Stimulated activated CD8-positive, alpha-beta memory T cell treated with anti-CD3 and anti-CD28 coated beads, Interleukin-2, amount 100 ng/mL, for 1 hour (primary cell): ENCODE data around the gene RNF223.
"Not testable (repeated sequence)": the region's sequence is repeated elsewhere in the genome, so short reads cannot be mapped to it uniquely, and the experiment has no call there.

ENCODE experiments used
- DNase-seq, 2 donors: peaks; one replicate each; pipeline ENCODE4 v3.0.0-alpha.2; 2020; ENCODE audit warnings: low read depth in 2 of 2

The RNF223 gene

DNA sequence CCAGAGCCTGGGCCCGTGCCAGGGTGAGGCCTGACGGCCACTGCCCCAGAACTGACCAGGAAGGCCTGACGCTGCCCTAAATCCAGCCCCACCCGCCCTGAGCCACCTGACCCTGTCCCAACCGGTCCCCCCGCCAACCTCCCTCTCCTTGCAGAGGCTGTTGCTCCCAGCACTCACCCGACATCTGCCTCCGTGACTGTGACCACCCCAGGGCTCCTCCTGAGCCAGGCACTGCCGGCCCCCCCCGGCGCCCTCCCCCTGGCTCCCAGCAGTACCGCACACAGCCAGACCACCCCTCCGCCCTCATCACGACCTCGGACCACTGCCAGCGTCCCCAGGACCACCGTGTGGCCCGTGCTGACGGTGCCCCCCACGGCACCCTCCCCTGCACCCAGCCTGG, 27.9 kb downstream of the RNF223 start:
- no peak for DNase-seq

DNA sequence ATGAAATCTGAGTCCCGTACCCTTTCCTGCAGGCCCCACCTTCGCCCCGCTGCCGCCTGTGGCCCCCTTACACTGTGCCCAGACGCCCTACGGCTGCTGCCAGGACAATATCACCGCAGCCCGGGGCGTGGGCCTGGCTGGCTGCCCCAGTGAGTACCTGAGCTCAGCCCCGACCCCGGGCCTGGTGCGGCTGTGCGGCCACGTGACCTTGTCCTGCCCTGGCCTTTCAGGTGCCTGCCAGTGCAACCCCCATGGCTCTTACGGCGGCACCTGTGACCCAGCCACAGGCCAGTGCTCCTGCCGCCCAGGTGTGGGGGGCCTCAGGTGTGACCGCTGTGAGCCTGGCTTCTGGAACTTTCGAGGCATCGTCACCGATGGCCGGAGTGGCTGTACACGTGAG, 29.0 kb downstream of the RNF223 start:
- DNase-seq, result no peak

DNA sequence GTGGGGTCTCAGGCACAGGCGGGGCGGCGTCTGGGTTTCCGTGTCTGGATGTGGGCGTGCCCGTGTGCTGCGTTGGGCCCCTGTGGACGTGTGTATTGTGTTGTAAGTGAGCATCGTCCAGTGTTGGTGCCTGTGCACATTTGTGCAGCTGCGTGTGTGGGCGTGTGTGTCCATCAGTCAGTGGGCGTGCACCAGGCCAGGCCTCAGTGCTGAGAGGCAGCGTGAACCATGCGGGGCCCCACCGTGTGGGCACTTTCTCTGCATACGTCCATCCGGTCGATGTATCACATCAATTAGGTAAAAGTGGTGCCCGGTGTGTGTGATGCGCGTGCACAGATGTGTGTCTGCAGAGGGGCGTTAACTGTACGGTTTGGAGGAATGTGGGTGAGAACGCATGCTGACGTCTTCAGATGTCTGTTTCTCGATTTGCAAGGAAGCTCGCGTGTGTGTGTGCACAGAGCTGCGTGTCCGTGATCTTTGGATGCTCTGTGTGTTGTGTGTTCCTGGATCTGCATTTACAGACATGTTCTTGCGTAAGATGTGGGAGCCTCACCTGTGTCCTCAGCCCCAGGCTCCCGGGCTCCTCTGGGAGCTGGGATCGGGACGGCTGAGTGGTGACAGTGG, 29.5 kb downstream of the RNF223 start:
- no peak for DNase-seq

DNA sequence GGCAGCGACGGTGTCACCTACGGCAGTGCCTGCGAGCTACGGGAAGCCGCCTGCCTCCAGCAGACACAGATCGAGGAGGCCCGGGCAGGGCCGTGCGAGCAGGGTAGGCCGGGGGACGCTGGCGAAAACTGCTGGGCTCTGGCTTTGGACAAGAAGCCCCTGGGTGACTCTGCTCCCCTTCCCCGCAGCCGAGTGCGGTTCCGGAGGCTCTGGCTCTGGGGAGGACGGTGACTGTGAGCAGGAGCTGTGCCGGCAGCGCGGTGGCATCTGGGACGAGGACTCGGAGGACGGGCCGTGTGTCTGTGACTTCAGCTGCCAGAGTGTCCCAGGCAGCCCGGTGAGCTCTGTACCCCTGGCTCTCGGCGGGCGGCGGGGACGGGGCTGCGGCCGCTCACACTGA, 30.2 kb downstream of the RNF223 start:
- no peak for DNase-seq

DNA sequence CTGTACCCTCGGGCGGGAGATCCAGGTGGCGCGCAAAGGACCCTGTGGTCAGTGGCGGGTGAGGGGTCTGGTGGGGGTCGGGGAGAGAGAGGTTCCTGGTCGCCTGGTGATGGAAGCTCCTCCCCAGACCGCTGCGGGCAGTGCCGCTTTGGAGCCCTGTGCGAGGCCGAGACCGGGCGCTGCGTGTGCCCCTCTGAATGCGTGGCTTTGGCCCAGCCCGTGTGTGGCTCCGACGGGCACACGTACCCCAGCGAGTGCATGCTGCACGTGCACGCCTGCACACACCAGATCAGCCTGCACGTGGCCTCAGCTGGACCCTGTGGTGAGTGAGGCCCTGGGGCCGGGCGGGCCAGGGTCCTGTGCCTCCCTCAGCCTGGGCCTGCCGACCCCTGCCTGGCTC, 30.7 kb downstream of the RNF223 start:
- no peak for DNase-seq

DNA sequence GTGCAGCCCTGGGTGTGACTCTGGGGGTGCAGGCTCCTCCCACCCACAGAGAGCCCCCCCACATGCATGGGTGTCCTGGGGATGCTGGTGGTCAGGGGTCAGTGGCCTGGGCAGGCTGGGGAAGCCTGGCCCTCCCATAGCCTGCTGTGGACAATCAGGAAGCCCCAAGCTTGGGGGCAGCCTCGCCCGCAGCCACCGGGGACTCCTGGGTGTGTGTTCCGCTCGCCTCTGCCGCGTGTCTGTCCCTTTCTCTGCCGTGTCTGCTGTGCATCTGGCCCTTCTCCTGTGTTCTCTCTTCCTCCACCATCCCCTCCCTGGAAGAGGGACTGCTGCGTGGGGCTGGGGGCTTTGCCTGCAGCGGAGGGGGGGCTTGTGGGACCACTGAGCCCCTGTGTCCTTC, 31.3 kb downstream of the RNF223 start:
- no peak for DNase-seq

DNA sequence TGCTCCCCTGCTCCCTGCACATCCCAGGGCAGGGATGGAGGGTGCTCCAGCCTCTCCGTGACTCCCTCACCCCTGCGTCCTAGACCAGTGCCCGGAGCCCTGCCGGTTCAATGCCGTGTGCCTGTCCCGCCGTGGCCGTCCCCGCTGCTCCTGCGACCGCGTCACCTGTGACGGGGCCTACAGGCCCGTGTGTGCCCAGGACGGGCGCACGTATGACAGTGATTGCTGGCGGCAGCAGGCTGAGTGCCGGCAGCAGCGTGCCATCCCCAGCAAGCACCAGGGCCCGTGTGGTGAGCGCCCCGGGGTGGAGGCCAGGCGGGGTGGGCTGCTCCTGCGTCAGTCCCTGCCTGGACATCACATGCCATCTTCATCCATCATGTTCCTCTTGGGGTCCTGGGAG, 32.2 kb downstream of the RNF223 start:
- DNase-seq, result no peak

DNA sequence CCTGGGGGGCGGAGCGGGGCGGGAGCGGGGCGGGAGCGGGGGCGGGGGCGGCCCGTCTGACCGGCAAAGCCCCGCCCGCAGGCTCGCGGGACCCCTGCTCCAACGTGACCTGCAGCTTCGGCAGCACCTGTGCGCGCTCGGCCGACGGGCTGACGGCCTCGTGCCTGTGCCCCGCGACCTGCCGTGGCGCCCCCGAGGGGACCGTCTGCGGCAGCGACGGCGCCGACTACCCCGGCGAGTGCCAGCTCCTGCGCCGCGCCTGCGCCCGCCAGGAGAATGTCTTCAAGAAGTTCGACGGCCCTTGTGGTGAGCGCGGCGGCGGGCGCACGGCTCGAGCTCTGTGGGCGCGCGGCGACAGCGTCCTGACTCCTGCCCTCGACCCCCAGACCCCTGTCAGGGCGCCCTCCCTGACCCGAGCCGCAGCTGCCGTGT, 33.0 kb downstream of the RNF223 start:
- DNase-seq, result no peak

DNA sequence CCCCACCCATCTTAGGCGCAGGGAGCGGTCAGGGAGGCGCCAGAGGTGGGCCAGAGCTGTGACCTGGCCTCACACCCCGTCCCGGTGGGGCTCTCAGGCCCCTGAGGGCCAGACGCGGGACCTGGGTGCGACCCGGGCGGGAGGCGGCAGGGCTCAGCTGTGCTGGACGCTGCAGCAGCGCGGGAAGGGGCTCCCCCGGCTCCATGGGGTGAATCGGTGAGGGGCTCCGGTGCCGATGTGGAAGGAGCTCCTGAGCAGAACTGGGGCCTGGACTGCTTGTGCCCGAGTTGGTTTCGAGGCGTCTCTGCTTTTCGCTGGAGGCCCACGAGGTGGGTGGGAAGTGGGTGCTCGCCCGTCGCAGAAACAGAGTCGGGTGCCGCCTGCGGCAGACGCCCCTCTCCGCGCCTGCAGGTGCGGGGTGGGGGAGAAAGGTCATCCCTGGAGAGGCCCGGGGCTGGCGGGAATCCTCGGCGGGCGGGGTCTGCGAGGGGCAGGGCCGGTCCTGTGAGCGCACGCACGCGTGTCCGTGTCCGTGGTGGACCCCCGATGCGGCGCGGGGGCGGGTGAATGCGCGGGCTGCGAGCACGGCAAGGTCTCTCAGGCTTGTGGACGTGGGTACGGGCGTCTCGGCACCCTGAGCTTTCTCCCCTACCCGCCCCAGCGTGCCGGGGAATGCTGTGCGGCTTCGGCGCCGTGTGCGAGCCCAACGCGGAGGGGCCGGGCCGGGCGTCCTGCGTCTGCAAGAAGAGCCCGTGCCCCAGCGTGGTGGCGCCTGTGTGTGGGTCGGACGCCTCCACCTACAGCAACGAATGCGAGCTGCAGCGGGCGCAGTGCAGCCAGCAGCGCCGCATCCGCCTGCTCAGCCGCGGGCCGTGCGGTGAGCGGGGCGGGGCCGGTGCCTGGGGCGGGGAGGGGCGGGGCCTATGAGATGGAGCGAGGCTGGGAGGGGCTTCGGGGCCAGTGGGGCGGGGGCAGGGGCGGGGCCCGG, 33.8 kb downstream of the RNF223 start:
- DNase-seq, result peak; percentile 57 to 68

DNA sequence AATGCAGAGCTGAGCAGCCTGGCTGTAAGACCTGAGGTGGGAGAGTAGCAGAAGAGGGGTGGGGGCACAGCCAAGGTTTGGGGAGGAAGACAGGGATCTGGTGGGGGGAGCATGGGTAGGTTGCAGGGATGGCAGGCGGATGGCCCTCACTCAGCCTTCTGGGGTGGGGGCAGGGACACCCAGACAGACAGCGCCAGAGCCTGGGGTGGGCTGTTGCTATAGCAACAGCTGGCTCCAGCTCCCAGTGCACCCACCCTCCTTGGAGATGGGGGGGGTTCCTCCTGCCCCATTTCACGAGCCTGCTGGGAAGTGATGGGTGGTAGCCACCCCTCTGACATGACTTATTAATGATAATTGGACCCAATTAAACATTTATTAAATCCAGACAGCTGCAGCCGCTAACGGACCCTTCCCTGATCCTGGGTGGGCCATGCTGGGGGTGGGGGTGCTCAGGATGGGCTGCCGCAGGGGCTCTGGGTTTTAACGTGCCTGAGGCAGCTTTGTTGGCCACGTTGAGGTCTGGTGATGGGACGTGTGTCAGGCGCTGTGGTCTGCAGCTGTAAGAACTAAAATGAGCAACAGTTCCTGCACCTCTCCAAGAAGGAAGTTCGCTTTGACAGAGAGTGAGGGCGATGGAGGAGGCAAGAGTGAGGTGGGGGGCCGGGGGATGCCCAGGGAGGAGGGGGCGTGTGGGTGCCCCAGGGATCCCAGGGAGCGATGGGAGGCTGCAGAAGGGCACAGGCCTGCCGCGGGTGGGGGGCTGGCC, 34.8 kb downstream of the RNF223 start:
- DNase-seq, result no peak

DNA sequence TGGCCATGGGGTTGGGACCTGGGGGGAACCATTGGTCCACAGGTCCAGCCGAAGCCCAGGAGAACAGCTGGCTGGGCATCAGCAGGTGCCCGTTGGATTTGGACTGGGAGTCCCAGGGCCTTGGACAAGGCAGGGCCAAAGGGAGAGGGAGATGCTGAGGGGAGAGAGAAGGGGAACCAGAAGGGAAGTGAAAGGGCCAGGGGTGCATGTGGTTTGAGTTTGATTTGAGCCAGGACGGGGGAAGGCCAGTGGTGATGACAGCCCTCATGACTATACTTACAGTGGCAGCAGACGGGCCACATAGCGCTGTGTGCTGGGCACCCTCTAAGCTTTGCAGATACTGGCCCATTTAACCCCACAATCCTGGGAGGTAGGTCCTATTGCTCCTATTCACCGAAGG, 35.4 kb downstream of the RNF223 start:
- no peak for DNase-seq

DNA sequence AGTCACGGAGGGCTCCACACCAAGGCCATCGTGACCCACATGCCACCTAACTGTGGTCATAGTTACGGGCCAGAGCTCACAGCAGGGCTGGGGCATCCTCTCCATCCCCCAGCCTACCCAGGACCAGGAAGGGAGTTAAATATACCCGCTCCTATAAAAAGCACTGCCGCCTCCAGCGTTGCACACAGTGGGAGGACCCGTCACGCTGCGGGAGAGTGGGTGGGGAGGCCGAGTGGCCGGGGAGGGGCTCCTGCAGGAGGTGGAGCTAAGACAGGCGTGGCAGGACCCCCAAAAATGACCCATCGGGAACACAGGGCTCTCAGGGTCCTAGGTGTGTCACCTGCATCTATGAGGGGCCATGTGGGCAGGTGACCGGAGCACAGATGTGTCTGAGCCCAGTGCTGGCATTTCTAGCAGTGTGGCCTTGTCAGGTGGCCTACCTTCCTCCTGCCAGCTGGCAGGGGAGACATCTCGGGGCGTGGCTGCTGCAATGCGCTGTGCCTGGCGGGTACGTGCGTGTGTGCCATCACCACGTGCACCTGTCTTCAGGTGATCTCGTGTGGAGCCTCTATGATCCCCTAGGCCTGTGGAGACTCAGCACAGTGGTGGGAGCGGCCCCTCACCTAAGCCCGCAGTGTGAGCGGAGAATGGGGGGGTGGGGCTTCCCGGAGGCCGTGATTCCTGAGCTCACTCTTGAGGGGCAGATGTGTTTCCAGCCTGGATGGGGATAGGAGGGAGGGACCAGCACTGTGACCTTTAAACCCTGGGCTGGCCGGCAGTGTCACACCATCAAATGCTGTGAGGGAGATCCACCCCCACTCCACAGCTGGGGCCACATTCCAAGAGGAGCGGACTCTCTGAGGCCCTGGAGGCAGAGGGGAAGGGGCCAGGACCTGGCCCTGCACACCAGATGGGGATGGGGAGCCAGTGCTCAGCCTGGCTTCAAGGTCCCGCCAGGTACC, 36.5 kb downstream of the RNF223 start:
- DNase-seq, result no peak

DNA sequence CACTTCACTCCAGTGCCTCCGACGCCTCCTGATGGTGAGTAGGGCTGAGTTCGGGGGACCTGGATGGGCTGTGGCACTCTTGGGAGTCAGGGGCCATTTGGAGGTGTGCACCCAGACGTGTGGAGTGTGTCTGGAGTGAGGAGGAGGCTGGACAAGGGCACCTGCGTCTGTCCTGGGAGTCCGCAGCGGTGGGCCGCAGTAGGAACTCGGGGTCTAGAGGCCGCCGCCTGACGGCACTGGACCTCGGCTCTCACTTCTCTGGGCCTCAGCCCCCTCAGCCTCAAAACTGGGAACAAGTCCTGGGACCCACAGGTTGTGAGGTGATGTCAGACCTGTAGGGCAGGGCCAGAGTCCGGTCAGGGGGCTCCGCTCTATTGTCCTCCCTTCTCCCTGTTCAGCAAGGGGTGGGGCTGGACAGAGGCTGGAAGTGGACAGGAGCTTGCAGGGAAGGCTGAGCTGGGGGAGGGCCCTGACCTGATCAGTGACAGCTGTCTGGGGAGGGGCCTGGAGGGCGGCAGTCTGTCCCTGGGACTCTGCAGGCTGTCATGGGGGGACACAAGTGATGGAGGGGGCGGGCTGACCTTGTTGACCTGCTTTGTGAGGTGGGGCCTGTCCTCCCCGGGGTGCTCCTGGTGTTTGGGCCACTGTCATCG, 38.7 kb downstream of the RNF223 start:
- DNase-seq, result no peak

DNA sequence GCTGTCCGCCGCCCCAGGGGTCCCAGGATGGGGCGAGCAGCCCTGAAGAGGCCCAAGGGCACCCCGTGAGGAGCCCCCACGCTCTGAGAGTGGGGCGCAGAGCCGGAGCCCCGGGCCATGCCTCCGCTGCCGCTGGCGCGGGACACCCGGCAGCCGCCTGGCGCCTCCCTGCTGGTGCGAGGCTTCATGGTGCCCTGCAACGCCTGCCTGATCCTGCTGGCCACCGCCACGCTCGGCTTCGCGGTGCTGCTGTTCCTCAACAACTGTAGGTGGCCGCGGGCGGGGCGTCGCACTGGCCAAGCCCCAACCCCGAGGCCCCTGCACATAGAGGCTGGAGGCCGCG, 39.7 kb downstream of the RNF223 start:
- no peak for DNase-seq

DNA sequence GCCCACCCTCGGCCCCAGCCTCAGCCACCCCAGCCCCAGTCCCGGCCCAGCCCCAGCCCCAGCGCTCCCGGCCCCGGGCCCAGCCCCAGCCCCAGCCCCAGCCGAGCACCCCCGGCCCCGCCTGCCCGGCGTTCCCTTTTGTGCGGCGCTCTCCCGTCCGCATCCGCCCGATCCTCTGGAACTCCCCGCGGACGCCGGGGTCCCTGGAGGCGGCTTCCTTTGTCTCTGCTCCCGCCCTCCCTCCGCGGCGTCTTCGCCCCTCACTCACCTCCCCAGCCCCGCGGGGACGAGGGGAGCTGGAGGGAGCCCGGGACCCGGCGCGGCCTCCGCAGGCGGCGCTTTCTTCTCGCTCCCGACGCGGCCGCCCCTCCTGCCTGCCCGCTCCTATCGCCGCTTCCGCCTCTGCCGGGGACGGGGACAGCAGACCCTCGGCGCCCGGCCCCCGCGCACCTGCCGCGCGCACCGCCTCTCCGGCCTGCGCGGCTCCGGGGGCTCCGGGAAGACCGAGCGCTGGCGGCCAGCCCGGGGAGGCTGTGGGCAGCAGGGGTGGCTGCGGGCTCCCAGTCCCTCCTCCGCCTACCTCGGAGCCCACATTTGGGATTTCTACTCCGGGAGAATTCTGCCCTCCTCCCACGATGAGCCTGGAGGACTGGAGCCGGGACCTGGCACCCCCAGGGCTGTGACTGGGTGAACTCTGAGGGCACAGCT, 40.2 kb downstream of the RNF223 start:
- no peak for DNase-seq

DNA sequence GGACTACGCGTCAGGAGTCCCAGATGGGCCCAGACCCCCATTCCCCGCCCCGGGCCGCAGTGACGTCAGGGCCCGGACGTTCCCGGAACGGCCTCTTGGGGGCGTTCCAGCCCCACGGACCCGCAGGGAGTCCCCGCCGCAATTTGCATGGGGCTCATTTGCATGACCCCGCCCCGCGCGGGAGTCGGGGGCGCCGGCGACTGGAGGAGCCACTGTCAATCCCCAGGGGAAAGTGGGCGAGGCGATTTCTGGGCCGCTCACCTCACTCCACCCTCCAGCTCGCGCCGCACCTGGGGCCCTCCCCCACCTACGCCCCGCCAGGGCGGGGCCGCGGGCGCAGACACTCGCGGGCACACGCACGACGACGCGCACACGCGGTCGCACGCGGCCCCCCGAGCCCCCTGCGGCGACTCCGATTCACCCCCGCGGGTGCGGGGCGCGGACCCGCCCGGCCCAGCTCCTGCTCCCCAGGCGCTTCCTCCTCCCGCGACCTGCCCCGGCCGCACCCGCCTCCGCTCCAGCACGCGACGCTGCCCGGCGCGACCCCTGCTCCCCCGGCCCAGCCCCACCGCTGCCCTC, 41.0 kb downstream of the RNF223 start:
- peak; percentile 70 to 73 for DNase-seq

DNA sequence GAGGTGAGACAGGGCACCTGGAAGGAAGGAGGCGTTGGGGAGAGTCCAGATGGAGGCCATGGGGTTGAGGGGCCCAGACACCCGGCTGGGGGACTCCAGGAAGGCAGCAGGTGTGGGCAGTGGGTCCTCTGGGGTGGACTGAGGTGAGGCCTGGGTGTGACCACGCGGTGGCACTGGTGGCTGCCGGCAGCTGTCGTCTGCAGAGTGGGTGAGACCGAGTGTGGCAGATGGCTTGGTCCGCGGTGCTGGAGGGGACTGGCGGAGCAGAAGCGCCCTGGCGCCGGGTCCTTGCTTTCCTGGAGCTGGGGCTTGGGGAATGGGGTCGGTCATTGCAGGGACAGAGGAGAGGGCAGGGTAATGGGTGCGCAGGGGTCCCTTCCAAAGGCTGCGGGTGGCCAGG, 41.7 kb downstream of the RNF223 start:
- DNase-seq, result no peak

DNA sequence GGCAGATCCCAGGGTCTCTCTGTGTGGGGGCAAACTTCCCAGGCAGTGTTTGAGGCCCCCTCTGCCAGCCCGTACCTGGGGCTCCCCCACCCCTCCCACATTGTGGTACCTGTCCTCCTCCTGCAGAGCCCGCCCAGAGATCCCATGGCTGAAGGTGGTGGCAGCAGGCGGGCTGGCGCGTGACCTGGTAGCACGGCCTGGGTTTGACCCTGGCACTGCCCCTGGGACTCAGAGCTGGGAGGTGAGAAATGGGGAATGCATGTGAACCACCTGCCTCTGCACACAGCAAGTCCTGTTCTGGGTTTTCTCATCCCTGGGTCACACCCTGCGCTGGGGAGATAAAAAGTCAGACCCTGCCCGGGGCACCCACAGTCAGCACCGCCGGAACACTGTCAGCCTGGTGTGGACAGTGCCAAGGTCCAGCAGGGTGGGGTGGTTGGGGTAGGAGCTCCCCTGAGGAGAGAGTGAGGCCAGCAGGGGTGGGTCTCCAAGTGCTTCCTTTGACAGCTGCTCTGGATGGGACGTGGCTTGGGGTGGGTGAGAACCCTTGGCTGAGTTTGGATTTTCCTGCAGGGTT, 42.4 kb downstream of the RNF223 start:
- DNase-seq, result no peak

DNA sequence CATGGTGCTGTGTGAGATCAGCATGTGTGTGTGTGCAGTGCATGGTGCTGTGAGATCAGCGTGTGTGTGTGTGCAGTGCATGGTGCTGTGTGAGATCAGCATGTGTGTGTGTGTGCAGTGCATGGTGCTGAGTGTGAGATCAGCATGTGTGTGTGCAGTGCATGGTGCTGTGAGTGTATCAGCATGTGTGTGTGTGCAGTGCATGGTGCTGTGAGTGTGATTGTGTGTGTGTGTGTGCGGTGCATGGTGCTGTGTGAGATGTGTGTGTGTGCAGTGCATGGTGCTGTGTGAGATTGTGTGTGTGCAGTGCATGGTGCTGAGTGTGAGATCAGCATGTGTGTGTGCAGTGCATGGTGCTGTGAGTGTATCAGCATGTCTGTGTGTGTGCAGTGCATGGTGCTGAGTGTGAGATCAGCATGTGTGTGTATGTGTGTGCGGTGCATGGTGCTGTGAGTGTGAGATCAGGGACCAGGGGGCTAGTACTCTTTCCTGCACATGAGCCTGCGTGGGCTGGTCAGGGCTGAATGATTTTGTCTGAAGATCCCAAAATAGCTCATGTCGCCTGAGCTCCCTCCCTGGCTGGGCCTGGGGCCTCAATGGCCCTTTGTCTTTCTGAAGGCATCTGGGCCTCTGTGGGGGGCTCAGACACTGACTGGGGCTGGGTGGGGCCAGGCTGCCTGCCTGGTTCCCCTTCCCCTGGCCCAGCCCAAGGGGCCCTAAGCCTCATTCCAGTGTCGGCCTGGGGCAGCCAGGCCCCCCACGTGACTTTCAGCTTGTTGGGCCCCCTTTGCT, 43.0 kb downstream of the RNF223 start:
- not testable (repeated sequence) for DNase-seq
